Spleen (tissue), 11 donors: ENCODE data around the gene GLRX3. TPM values are rescaled to one million over a fixed set of nuclear protein-coding genes. Genes with fewer than 3 reads are reported as not detected.

ENCODE experiments used
- DNase-seq: peaks from one replicate; pipeline ENCODE4 v3.0.0-alpha.2; 2020
- H3K27ac ChIP-seq, 8 donors: fragments of 200-600 bp; sonication (generic) in 7 of 8; 1 replicate in 4 of 8; 2 replicates in 4 of 8; pipeline versions ENCODE4 v1.5.0 to v1.8.0; 2016 to 2021; ENCODE audit warnings: inconsistent platforms in 4 of 8, mild to moderate bottlenecking in 4 of 8, moderate library complexity in 1 of 8
- H3K27me3 ChIP-seq, 7 donors: fragments of 200-600 bp; sonication (generic) in 6 of 7; replicated peaks in 1 of 7; 1 replicate in 4 of 7; 2 replicates in 3 of 7; pipeline versions ENCODE4 v1.5.0 to v1.8.0; 2016 to 2021; ENCODE audit warnings: inconsistent platforms in 3 of 7, mild to moderate bottlenecking in 1 of 7
- H3K36me3 ChIP-seq, 6 donors: fragments of 200-600 bp; sonication (generic) in 5 of 6; 1 replicate in 4 of 6; 2 replicates in 2 of 6; pipeline versions ENCODE4 v1.5.0 to v1.8.0; 2016 to 2021; ENCODE audit warnings: inconsistent platforms in 2 of 6
- H3K4me1 ChIP-seq, 6 donors: fragments of 200-600 bp; sonication (generic) in 5 of 6; 1 replicate in 3 of 6; 2 replicates in 3 of 6; pipeline versions ENCODE4 v1.5.0 to v1.8.0; 2016 to 2021; ENCODE audit warnings: inconsistent platforms in 3 of 6
- H3K4me3 ChIP-seq, 8 donors: fragments of 200-600 bp; sonication (generic) in 7 of 8; 1 replicate in 4 of 8; 2 replicates in 4 of 8; pipeline versions ENCODE4 v1.5.0 to v1.8.0; 2016 to 2021; ENCODE audit warnings: inconsistent platforms in 4 of 8, mild to moderate bottlenecking in 4 of 8, moderate library complexity in 2 of 8
- H3K9me3 ChIP-seq, 8 donors: fragments of 200-600 bp; sonication (generic) in 7 of 8; 1 replicate in 4 of 8; 2 replicates in 4 of 8; pipeline versions ENCODE4 v1.5.0 to v1.8.0; 2016 to 2021; ENCODE audit warnings: inconsistent platforms in 4 of 8
- CTCF ChIP-seq, 11 experiments: fragments of 200-600 bp in 7 of 11; fragments of 450-650 bp in 4 of 11; sonication (generic) in 4 of 11; IDR thresholded peaks in 8 of 11; conservative IDR thresholded peaks in 3 of 11; 1 replicate in 7 of 11; 2 replicates in 4 of 11; pipeline versions ENCODE4 v1.4.0 to v1.8.0; 2016 to 2021; ENCODE audit warnings: antibody characterized with exemption in 11 of 11, inconsistent platforms in 4 of 11, mild to moderate bottlenecking in 1 of 11
- POLR2A ChIP-seq, 3 donors: fragments of 450-650 bp; IDR thresholded peaks; one replicate each; pipeline ENCODE4 v1.5.1; 2017; ENCODE audit warnings: antibody characterized with exemption in 3 of 3, mild to moderate bottlenecking in 1 of 3
- POLR2AphosphoS5 ChIP-seq, 3 donors: sonication (generic); formaldehyde crosslinking; IDR thresholded peaks; one replicate each; pipeline ENCODE4 v1.5.1; 2017; ENCODE audit warnings: antibody characterized with exemption in 3 of 3
- WGBS, 5 donors: extraction: QIAGEN DNeasy Blood & Tissue Kit in 3 of 5; methylation state at CpG; one replicate each; pipeline versions ENCODE4 v1.1.5 to v1.1.7; 2013 to 2018; 5-methylcytosine and 5-hydroxymethylcytosine counted together
- intact Hi-C: fragments of 100-400 bp; cut with DNase I; formaldehyde crosslinking; loops from one replicate; pipeline ENCODE4 v1.15.0; 2023; ENCODE audit warnings: low total_unique reads
- polyA plus RNA-seq, 3 donors: library from polyadenylated mRNA; stranded (reverse); fragments of 200-250 nt; gene quantifications; one replicate each; pipeline ENCODE4 v1.2.1, GENCODE V29; 2013
- total RNA-seq, 7 donors: library from RNA; depleted of rRNA in 3 of 7; stranded (reverse); fragments of >200 nt in 3 of 7; fragmentation: NEBNext Ultra II Directional in 4 of 7; extraction: Animal tissue kit (Norgen Biotek cat#: 25700) in 4 of 7; gene quantifications; one replicate each; pipeline versions ENCODE4 v1.1.0 to v1.2.1, GENCODE V29; 2016 to 2021
- donor health status: healthy with polysubstance abuse.
- donor health status: DM: no; HTN: no; CAD: no; lungs with moderate emphysema.
- donor health status: DM: no; HTN: no; CAD: no.
- donor health status: Bipolar disorder and iron deficiency.
- donor health status: healthy.
- donor health status: DM: no; HTN: no; CAD: no.
- donor health status: DM: yes; HTN: yes; CAD: no.

The GLRX3 gene
- total and polyA plus RNA-seq, 10 donors = 32.2 to 63.2 (median 42.2) TPM

DNA sequence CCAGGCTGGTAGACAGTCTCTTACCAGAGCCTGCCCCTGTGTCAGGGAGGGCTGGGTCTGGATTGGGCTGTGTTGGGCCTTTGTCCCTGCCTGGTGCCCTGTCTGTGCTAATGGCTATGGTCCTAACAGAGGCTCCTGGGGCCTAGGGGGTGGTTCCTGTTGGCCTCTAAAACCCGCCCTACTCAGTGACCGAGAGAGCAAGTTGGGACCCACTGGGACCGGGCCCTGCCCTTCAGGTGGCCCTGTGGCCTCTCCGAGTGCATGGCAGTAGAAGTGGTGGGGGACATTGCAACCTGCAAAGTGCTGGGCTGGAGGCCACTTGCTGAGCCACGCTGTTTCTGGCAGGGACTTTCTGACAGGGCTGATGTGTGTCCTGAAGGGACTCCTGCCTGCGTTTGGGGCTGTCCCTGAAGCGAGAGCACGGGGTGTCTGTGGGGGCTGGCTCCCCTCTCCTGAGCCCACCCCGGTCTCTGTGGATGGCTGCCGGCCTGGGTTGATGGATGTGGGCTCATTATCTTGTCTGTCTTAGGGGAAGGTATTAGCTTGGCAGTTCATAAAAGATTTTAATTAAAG, 56.2 kb downstream of the GLRX3 start:
- TF ChIP-seq POLR2AphosphoS5 (IDR thresholded peaks at IDR 0.05) = no peak
- TF ChIP-seq CTCF (IDR thresholded peaks at IDR 0.05 in 8 of 11, conservative IDR thresholded peaks at IDR 0.05 in 3 of 11) = no peak
- no peak for TF ChIP-seq POLR2A (IDR thresholded peaks at IDR 0.05)
- intact Hi-C loops = loop anchor here (10.0 kb wide), 1 partner anchor 1682 kb away; no protein-coding TSS in a partner anchor
- H3K4me1 ChIP-seq = peaks cover 0 to 17% (median 14%) of the 10 kb centered on the region in 6 donors
- peaks cover 0 to 10% (median 3%) of the 10 kb centered on the region in 6 donors for H3K36me3 ChIP-seq
- no peaks in the 10 kb centered on the region for H3K9me3 ChIP-seq
- H3K27me3 ChIP-seq = peaks cover 0 to 16% (median 8%) of the 10 kb centered on the region in 7 donors
- 91 to 97% (median 93%) methylated on average over 7 to 10 of the region's 10 CpGs for WGBS, 5 donors
- no peak for DNase-seq
- H3K4me3 ChIP-seq = no peak overlapping the region
- no peak overlapping the region for H3K27ac ChIP-seq

DNA sequence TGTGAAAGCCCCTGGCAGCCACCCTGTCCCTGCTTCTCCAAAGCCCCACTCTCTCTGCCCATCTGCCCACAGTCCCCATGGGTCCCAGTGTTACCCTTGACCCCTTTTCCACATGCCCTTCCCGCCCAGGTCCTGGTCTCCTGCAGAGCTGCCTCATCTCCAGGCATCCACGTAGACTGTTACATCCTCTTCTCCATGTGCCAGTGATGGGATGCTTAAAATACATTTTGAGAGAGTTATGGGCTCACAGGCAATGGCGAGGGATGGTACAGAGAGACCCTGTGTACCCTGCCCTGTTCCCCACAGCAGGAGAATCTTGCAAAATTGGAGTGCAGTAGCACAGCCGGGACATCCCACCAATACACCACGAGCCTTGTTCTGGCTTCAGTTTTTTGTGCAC, 56.8 kb downstream of the GLRX3 start:
- peaks cover 0 to 3% (median 0%) of the 10 kb centered on the region in 6 donors for H3K36me3 ChIP-seq
- H3K27ac ChIP-seq = no peak overlapping the region
- 80 to 90% (median 89%) methylated on average over 5 of the region's 5 CpGs for WGBS, 5 donors
- TF ChIP-seq POLR2A (IDR thresholded peaks at IDR 0.05) (no peak), POLR2AphosphoS5 (IDR thresholded peaks at IDR 0.05) (no peak), CTCF (IDR thresholded peaks at IDR 0.05 in 8 of 11, conservative IDR thresholded peaks at IDR 0.05 in 3 of 11) (no peak)
- H3K4me3 ChIP-seq = no peak overlapping the region
- no peaks in the 10 kb centered on the region for H3K9me3 ChIP-seq
- no peak for DNase-seq
- peaks cover 0 to 17% (median 14%) of the 10 kb centered on the region in 6 donors for H3K4me1 ChIP-seq
- intact Hi-C loops = loop anchor here (10.0 kb wide), 1 partner anchor 1682 kb away; no protein-coding TSS in a partner anchor
- H3K27me3 ChIP-seq = peaks cover 0 to 16% (median 8%) of the 10 kb centered on the region in 7 donors

GRCh38 chr10:130193493-130194193, 57.5 kb downstream of the GLRX3 start:
- no peak for DNase-seq
- intact Hi-C loops = loop anchor here (10.0 kb wide), 1 partner anchor 1681 kb away; no protein-coding TSS in a partner anchor
- H3K27ac ChIP-seq = no peak overlapping the region
- H3K9me3 ChIP-seq = no peaks in the 10 kb centered on the region
- peaks cover 0 to 17% (median 14%) of the 10 kb centered on the region in 6 donors for H3K4me1 ChIP-seq
- H3K27me3 ChIP-seq = peaks cover 0 to 16% (median 8%) of the 10 kb centered on the region in 7 donors
- no peaks in the 10 kb centered on the region for H3K36me3 ChIP-seq
- no peak overlapping the region for H3K4me3 ChIP-seq
- WGBS, 5 donors = 61 to 80% (median 75%) methylated on average over 16 of the region's 16 CpGs
- TF ChIP-seq POLR2AphosphoS5 (IDR thresholded peaks at IDR 0.05) (no peak), POLR2A (IDR thresholded peaks at IDR 0.05) (no peak), CTCF (IDR thresholded peaks at IDR 0.05 in 8 of 11, conservative IDR thresholded peaks at IDR 0.05 in 3 of 11) (no peak)
